WTC11 (cell line): ENCODE measurements around the gene KRT6B. TPM values are rescaled to one million over a fixed set of nuclear protein-coding genes. Genes with fewer than 3 reads are reported as not detected.
A peak's percentile ranks its signal among the peaks of the same experiment; 100 is the strongest.

ENCODE experiments used
- ATAC-seq: fragments of 200-7000 bp; cut with Tn5 transposase; 2 replicates; pipeline ENCODE4 v1.10.0; 2021; ENCODE audit warnings: mild to moderate bottlenecking, moderate library complexity
- CTCF ChIA-PET: fragments of 300-600 bp; sonication (Branson Sonifier 250); formaldehyde crosslinking; loops from one replicate; lab custom pipeline; 2021; ENCODE audit warnings: antibody characterized with exemption; lab: Charles Lee
- POLR2A ChIA-PET: fragments of 350-600 bp; sonication (Branson Sonifier 250); formaldehyde crosslinking; loops from one replicate; lab custom pipeline; 2021; ENCODE audit warnings: antibody characterized with exemption; lab: Charles Lee
- DNase-seq: peaks from one replicate; pipeline ENCODE4 v3.0.0; 2021; ENCODE audit warnings: low spot score
- H3K27ac Mint-ChIP-seq: 2 replicates; pipeline ENCODE4 v1.8.0; 2021; ENCODE audit warnings: mixed read lengths
- H3K27me3 Mint-ChIP-seq: 2 replicates; pipeline ENCODE4 v1.8.0; 2021; ENCODE audit warnings: low read depth, mild to moderate bottlenecking, moderate library complexity, mixed read lengths
- H3K36me3 Mint-ChIP-seq: 2 replicates; pipeline ENCODE4 v1.8.0; 2021; ENCODE audit warnings: mixed read lengths
- H3K4me1 Mint-ChIP-seq: 2 replicates; pipeline ENCODE4 v1.8.0; 2022; ENCODE audit warnings: mixed read lengths
- H3K4me3 Mint-ChIP-seq: 2 replicates; pipeline ENCODE4 v1.8.0; 2021; ENCODE audit warnings: mild to moderate bottlenecking, moderate library complexity, mixed read lengths
- H3K9me3 Mint-ChIP-seq: 2 replicates; pipeline ENCODE4 v1.8.0; 2021; ENCODE audit warnings: mixed read lengths
- ARID4B ChIP-seq: sonication (generic); formaldehyde crosslinking; IDR thresholded peaks from 2 replicates; pipeline ENCODE4 v1.8.0; 2023; ENCODE audit warnings: missing genetic modification reagents, mild to moderate bottlenecking, borderline replicate concordance
- E2F4 ChIP-seq: sonication (generic); formaldehyde crosslinking; IDR thresholded peaks from 2 replicates; pipeline ENCODE4 v1.8.1; 2022; ENCODE audit warnings: low read depth, mild to moderate bottlenecking, moderate library complexity, missing genetic modification reagents, borderline replicate concordance
- EMX1 ChIP-seq: fragments of 250-450 bp; sonication (Bioruptor Pico); IDR thresholded peaks from 2 replicates; pipeline ENCODE4 v1.8.0; 2021; ENCODE audit warnings: mild to moderate bottlenecking
- ETV6 ChIP-seq: sonication (generic); formaldehyde crosslinking; IDR thresholded peaks from 2 replicates; pipeline ENCODE4 v1.8.1; 2022; ENCODE audit warnings: mild to moderate bottlenecking, missing genetic modification reagents
- KAT7 ChIP-seq: sonication (generic); formaldehyde crosslinking; IDR thresholded peaks from 2 replicates; pipeline ENCODE4 v1.8.1; 2023; ENCODE audit warnings: missing genetic modification reagents, mild to moderate bottlenecking, borderline replicate concordance
- NR2C2 ChIP-seq: sonication (generic); formaldehyde crosslinking; IDR thresholded peaks from 2 replicates; pipeline ENCODE4 v1.8.0; 2022; ENCODE audit warnings: mild to moderate bottlenecking, missing genetic modification reagents
- SOX15 ChIP-seq: fragments of 250-450 bp; sonication (Bioruptor Pico); IDR thresholded peaks from 2 replicates; pipeline ENCODE4 v1.9.0; 2021; ENCODE audit warnings: mild to moderate bottlenecking
- SP1 ChIP-seq: sonication (generic); formaldehyde crosslinking; conservative IDR thresholded peaks from 2 replicates; pipeline ENCODE4 v1.8.1; 2022; ENCODE audit warnings: missing genetic modification reagents
- STAT6 ChIP-seq: sonication (generic); formaldehyde crosslinking; conservative IDR thresholded peaks from 2 replicates; pipeline ENCODE4 v1.8.1; 2023; ENCODE audit warnings: mild to moderate bottlenecking, low read depth, missing genetic modification reagents, moderate library complexity
- TP53 ChIP-seq: sonication (generic); formaldehyde crosslinking; IDR thresholded peaks from 2 replicates; pipeline ENCODE4 v1.8.1; 2023; ENCODE audit warnings: mild to moderate bottlenecking, missing genetic modification reagents
- ZNF219 ChIP-seq: sonication (generic); formaldehyde crosslinking; IDR thresholded peaks from 2 replicates; pipeline ENCODE4 v1.8.0; 2023; ENCODE audit warnings: missing genetic modification reagents, mild to moderate bottlenecking, borderline replicate concordance
- ZNF396 ChIP-seq: fragments of 250-450 bp; sonication (Bioruptor Pico); IDR thresholded peaks from 2 replicates; pipeline ENCODE4 v1.8.0; 2021; ENCODE audit warnings: mild to moderate bottlenecking, moderate library complexity, borderline replicate concordance
- ZNF532 ChIP-seq: fragments of 250-450 bp; sonication (Bioruptor Pico); IDR thresholded peaks from 2 replicates; pipeline ENCODE4 v1.9.0; 2021; ENCODE audit warnings: mild to moderate bottlenecking, borderline replicate concordance
- total RNA-seq: library from RNA; stranded (reverse); gene quantifications from 3 replicates; pipeline ENCODE4 v1.2.3, GENCODE V29; 2021

Gene KRT6B
- total RNA-seq, 1 experiment from 2014 or later, result not detected

- Mint-ChIP-seq H3K27me3 (peaks cover 4% of the 10 kb centered on the region; the same call in 1 of the 2 replicates), H3K9me3 (peaks cover 12% of the 10 kb centered on the region), H3K4me1 (peaks cover 27% of the 10 kb centered on the region), H3K27ac (no peak overlapping the region), H3K4me3 (no peak overlapping the region), H3K36me3 (no peaks in the 10 kb centered on the region)
- DNase-seq (peak; percentile 50), ATAC-seq (peak; percentile 77)
- POLR2A ChIA-PET, result no interaction called here
- TF ChIP-seq NR2C2 (no peak), ZNF532 (CRISPR knock-in tag) (no peak), TP53 (CRISPR knock-in tag) (no peak), ETV6 (CRISPR knock-in tag) (no peak)
- CTCF ChIA-PET, result interaction anchor here (0.8 to 3.2 kb wide), 8 partner anchors 12 to 375 kb away, joined by 3 to 20 read pairs (median 6); no protein-coding TSS in a partner anchor
These were observed 43.4 kb upstream of the KRT6B start for GRCh38 chr12:52495389-52495788.

GRCh38 chr12:52494518-52494917, 42.6 kb upstream of the KRT6B start:
- CTCF ChIA-PET, result interaction anchor here (0.8 to 3.2 kb wide), 8 partner anchors 13 to 376 kb away, joined by 3 to 20 read pairs (median 5); no protein-coding TSS in a partner anchor

GRCh38 chr12:52494100-52494499, 42.2 kb upstream of the KRT6B start:
- no peak overlapping the region for H3K27ac Mint-ChIP-seq
- no peak overlapping the region for H3K4me3 Mint-ChIP-seq
- ChIA-PET CTCF (interaction anchor here (0.9 to 3.2 kb wide), 6 partner anchors 13 to 215 kb away, joined by 3 to 13 read pairs (median 5); no protein-coding TSS in a partner anchor), POLR2A (no interaction called here)
- H3K27me3 Mint-ChIP-seq, result peaks cover 4% of the 10 kb centered on the region; the same call in 1 of the 2 replicates
- H3K9me3 Mint-ChIP-seq, result peaks cover 23% of the 10 kb centered on the region
- H3K4me1 Mint-ChIP-seq, result peaks cover 27% of the 10 kb centered on the region
- no peak for ATAC-seq
- no peak for DNase-seq
- 0 out of 2 replicates have a peak, but pooled peaks cover 3% of the 10 kb centered on the region for H3K36me3 Mint-ChIP-seq
- TF ChIP-seq SP1 (no peak), ZNF219 (CRISPR knock-in tag) (no peak), ARID4B (no peak)

More at GRCh38 chr12:52494518-52494917, 42.6 kb upstream of the KRT6B start:
- DNase-seq (no peak), ATAC-seq (no peak)
- POLR2A ChIA-PET, result no interaction called here
- H3K36me3 Mint-ChIP-seq, result 0 out of 2 replicates have a peak, but pooled peaks cover 3% of the 10 kb centered on the region
- H3K9me3 Mint-ChIP-seq, result peaks cover 21% of the 10 kb centered on the region
- H3K4me3 Mint-ChIP-seq, result no peak overlapping the region
- peaks cover 27% of the 10 kb centered on the region for H3K4me1 Mint-ChIP-seq
- no peak overlapping the region for H3K27ac Mint-ChIP-seq
- TF ChIP-seq KAT7 (CRISPR knock-in tag), result no peak
- TF ChIP-seq EMX1 (CRISPR knock-in tag), result no peak
- no peak for TF ChIP-seq E2F4 (CRISPR knock-in tag)
- TF ChIP-seq STAT6 (CRISPR knock-in tag), result no peak
- no peak for TF ChIP-seq SOX15 (CRISPR knock-in tag)
- no peak for TF ChIP-seq ZNF396
- TF ChIP-seq ZNF219 (CRISPR knock-in tag), result no peak
- H3K27me3 Mint-ChIP-seq, result peaks cover 4% of the 10 kb centered on the region; the same call in 1 of the 2 replicates
